Measurements from ENCODE around the gene SEC22C. TPM values are rescaled to one million over a fixed set of nuclear protein-coding genes. Genes with fewer than 3 reads are reported as not detected.

The SEC22C gene
- total RNA-seq, 2 donors from 2014 or later: 17.1 to 17.5 TPM

GRCh38 chr3:42507252-42507651 lies 74.5 kb downstream of the SEC22C start:
- Histone ChIP-seq H3K36me3 (no peaks in the 10 kb centered on the region), H3K4me3 (no peak overlapping the region), H3K27me3 (no peaks in the 10 kb centered on the region), H3K27ac (peak overlapping the region; percentile 83), H3K9ac (ENCODE audit: low read depth in 2 of 2, low read length in 2 of 2) (peak overlapping the region; percentile 13 to 85), H3K4me1 (peaks cover 22% of the 10 kb centered on the region), H3K9me3 (no peaks in the 10 kb centered on the region)
- DNase-seq: peak; percentile 86
- intact Hi-C loops (cut with DNase I): no loop called here
- TF ChIP-seq, protein P1, sequence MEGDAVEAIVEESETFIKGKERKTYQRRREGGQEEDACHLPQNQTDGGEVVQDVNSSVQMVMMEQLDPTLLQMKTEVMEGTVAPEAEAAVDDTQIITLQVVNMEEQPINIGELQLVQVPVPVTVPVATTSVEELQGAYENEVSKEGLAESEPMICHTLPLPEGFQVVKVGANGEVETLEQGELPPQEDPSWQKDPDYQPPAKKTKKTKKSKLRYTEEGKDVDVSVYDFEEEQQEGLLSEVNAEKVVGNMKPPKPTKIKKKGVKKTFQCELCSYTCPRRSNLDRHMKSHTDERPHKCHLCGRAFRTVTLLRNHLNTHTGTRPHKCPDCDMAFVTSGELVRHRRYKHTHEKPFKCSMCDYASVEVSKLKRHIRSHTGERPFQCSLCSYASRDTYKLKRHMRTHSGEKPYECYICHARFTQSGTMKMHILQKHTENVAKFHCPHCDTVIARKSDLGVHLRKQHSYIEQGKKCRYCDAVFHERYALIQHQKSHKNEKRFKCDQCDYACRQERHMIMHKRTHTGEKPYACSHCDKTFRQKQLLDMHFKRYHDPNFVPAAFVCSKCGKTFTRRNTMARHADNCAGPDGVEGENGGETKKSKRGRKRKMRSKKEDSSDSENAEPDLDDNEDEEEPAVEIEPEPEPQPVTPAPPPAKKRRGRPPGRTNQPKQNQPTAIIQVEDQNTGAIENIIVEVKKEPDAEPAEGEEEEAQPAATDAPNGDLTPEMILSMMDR (IDR thresholded peaks at IDR 0.05): no peak

DNA sequence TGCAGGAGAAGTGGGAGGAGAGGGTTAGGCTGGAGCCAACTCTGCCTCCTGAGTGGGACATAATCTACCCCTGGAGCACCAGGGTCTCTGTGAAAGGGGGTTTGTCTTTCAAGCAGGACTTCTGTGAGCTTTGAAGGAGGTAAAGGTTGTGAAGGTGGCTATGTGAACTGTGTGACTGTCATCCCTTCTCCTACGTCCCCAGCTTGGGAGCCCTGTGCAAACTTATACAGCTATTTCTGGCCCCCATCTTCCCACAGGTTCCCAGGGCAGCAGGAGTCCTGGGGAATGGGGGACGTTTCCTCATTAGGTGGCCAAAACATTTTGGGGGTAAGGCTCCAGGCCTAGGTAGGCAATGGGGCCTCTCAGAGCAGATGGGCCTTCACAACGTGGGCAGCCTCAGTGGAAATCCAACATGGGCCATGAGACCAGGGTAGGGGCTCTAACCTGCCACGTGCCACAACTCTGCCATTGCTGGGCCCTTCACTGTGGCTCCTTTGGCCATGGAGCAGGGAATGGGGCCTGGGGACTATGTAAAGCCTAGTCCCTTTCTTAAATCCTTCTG lies 75.8 kb downstream of the SEC22C start:
- Histone ChIP-seq H3K36me3 (no peaks in the 10 kb centered on the region), H3K27ac (peak overlapping the region; percentile 93), H3K9me3 (no peaks in the 10 kb centered on the region), H3K4me1 (peaks cover 27% of the 10 kb centered on the region), H3K27me3 (peaks cover 7% of the 10 kb centered on the region), H3K4me3 (no peak overlapping the region), H3K9ac (ENCODE audit: low read depth in 2 of 2, low read length in 2 of 2) (peak overlapping the region; percentile 32 to 85)
- intact Hi-C loops (cut with DNase I): no loop called here
- DNase-seq: peak; percentile 19
- TF ChIP-seq, protein P1 (IDR thresholded peaks at IDR 0.05): no peak

GRCh38 chr3:42505128-42505848 lies 76.5 kb downstream of the SEC22C start:
- peaks cover 13% of the 10 kb centered on the region for H3K27me3 ChIP-seq
- peaks cover 21% of the 10 kb centered on the region for H3K4me1 ChIP-seq
- peak; percentile 77 for DNase-seq
- no peak overlapping the region for H3K4me3 ChIP-seq
- peak overlapping the region; percentile 43 to 85 for H3K9ac ChIP-seq (ENCODE audit: low read depth in 2 of 2, low read length in 2 of 2)
- TF ChIP-seq, protein P1 (IDR thresholded peaks at IDR 0.05): no peak
- intact Hi-C loops (cut with DNase I): no loop called here
- H3K27ac ChIP-seq: peak overlapping the region; percentile 93
- H3K9me3 ChIP-seq: no peaks in the 10 kb centered on the region
- H3K36me3 ChIP-seq: no peaks in the 10 kb centered on the region

GRCh38 chr3:42504334-42505127 lies 77.2 kb downstream of the SEC22C start:
- TF ChIP-seq, protein P1 (IDR thresholded peaks at IDR 0.05): no peak
- peaks cover 13% of the 10 kb centered on the region for H3K4me1 ChIP-seq
- peak; percentile 75 for DNase-seq
- peak overlapping the region; percentile 43 to 95 for H3K9ac ChIP-seq (ENCODE audit: low read depth in 2 of 2, low read length in 2 of 2)
- no peaks in the 10 kb centered on the region for H3K9me3 ChIP-seq
- H3K27me3 ChIP-seq: peaks cover 18% of the 10 kb centered on the region
- intact Hi-C loops (cut with DNase I): no loop called here
- no peaks in the 10 kb centered on the region for H3K36me3 ChIP-seq
- peak overlapping the region; percentile 93 for H3K27ac ChIP-seq
- H3K4me3 ChIP-seq: no peak overlapping the region

DNA sequence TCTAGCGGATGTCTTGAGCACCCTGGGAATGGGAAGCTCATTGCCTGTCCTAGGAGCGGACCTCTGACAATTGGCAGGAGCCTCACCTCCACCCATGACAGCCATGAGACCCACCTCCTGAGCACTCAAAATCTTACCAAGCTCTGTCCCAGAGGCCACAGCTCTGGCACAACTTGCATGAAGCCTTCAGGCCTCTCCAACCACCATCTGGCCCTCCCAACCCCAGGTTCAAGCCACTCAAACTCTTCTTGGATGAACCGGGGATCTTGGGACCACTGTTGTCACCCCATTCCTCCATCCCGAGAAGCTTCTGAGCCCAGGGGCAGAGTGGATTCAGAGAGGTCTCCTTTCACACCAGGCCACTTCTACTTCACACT lies 77.8 kb downstream of the SEC22C start:
- H3K27ac ChIP-seq: peak overlapping the region; percentile 93
- TF ChIP-seq, protein P1 (IDR thresholded peaks at IDR 0.05): no peak
- no peak overlapping the region for H3K4me3 ChIP-seq
- no peaks in the 10 kb centered on the region for H3K36me3 ChIP-seq
- H3K4me1 ChIP-seq: peaks cover 11% of the 10 kb centered on the region
- DNase-seq: no peak
- intact Hi-C loops (cut with DNase I): no loop called here
- H3K9ac ChIP-seq (ENCODE audit: low read depth in 2 of 2, low read length in 2 of 2): peak overlapping the region; percentile 31 to 95
- peaks cover 24% of the 10 kb centered on the region for H3K27me3 ChIP-seq
- no peaks in the 10 kb centered on the region for H3K9me3 ChIP-seq
